ENCODE data around the gene PRPF38A.

GRCh38 chr1:52400131-52400530 lies 4.3 kb upstream of the PRPF38A start:
- no peak for TF ChIP-seq POLR2AphosphoS5 (IDR thresholded peaks at IDR 0.05; ENCODE audit: low read depth, low read length)
- no peak for TF ChIP-seq SPI1 (IDR thresholded peaks at IDR 0.05; ENCODE audit: low read depth, low read length)
- TF ChIP-seq POLR2A (IDR thresholded peaks at IDR 0.05; ENCODE audit: low read depth, low read length), result no peak
- no peak for TF ChIP-seq TAF1 (IDR thresholded peaks at IDR 0.05; ENCODE audit: low read depth, low read length)
- no peak for TF ChIP-seq PAX5 (IDR thresholded peaks at IDR 0.05; ENCODE audit: insufficient read depth, low read length, severe bottlenecking)

Measured in GM12891 (cell line).